NCI-H1436 treated with DMSO at 0.1 percent for 48 hours (cell line): ENCODE results near the gene TMEM116.
"Not testable (repeated sequence)": the region's sequence is repeated elsewhere in the genome, so short reads cannot be mapped to it uniquely, and the experiment has no call there.

ENCODE experiments used
- DNase-seq: peaks from one replicate; lab custom pipeline; 2025; lab: John Stamatoyannopoulos, UW

TMEM116 gene

GRCh38 chr12:112012775-112013600 lies at the start of gene TMEM116, which contains the start of gene ERP29:
TMEM116 (minus strand) TSS chr12:112013165; CDS start chr12:112005270, 7,895 bp downstream.
ERP29 (plus strand) TSS chr12:112013426; CDS start chr12:112013466, 40 bp downstream.
- peak; percentile 97 for DNase-seq

- no peak for DNase-seq
Measured at GRCh38 chr12:112061137-112061536, 48.2 kb upstream of the TMEM116 start.

- no peak for DNase-seq
Measured at GRCh38 chr12:112049351-112049750, 36.4 kb upstream of the TMEM116 start.

DNA sequence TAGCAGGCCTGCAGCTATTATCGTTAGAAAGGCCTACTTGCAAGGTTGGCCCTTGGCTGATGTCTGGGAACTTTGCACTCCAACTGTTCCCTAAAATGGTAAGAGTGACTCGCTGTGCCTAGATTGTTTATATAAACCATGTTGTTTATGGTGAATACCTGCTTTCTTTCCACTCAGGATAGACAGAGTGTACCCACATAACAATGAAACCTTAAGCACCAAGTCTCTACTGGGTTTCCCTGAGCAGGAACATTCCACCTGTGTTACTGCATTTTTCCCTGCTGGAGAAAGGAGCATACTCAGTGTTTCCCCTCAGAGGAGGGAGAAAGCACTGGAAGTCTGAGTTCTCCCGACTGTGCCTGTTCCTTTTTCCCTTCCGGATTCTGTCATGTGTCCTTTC lies 33.0 kb upstream of the TMEM116 start:
- no peak for DNase-seq

DNA sequence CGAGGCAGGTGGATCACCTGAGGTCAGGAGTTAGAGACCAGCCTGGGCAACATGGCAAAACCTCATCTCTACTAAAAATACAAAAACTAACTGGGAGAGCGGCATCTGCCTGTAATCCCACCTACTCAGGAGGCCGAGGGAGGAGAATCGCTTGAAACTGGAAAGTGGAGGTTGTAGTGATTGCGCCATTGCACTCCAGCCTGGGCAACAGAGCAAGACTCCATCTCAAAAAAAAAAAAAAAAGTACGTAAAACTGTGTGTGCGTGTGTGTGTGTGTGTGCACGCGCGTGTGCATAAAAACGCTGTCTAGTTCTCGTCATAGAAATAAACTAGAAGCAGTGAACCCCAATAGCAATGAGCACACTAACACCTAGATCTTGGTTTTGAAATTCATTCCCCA lies 23.6 kb upstream of the TMEM116 start:
- not testable (repeated sequence) for DNase-seq

DNA sequence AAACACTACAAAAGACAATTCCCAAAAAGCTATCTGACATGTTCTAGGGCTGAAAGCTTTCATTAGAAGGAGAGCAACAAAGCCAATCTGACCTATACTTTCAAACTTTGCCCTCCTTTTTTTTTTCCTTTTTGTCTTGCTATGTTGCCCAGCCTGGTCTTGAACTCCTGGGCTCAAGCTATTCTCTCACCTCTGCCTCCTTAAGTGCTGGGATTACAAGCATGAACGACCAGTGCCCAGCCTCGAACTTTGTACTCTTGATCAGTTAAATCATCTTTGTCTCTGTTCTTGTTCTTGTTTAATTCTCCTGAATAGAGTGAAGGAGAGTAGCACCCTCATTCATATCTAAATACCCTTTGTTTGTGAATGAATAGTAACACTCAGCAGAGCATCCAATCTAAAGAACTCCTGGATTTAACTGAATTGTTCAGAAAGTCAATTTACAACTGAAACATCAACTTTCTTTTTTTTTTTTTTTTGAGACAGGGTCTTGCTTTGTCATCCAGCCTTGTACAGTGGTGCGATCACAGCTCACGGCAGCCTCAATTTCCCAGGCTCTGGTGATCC lies 22.3 kb upstream of the TMEM116 start:
- no peak for DNase-seq

DNA sequence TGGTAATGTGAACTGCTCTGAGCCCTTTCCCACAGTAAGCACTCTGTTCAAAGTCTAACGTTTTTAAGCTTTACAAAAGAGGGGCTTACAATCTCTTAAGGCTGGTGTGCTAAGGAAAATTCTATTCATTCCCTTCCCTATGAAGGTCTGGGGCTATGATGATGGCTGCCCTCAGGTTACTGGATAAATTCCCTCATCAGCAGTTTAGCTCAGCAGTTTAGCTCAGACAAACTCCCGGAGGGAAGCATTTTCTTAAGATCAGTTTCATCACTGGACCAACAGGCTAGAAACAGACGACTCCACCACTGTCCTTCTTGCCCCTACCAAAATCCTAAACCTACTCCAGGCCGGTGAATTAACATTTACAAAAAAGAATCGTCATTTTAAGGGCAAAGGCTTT lies 19.3 kb upstream of the TMEM116 start:
- no peak for DNase-seq

DNA sequence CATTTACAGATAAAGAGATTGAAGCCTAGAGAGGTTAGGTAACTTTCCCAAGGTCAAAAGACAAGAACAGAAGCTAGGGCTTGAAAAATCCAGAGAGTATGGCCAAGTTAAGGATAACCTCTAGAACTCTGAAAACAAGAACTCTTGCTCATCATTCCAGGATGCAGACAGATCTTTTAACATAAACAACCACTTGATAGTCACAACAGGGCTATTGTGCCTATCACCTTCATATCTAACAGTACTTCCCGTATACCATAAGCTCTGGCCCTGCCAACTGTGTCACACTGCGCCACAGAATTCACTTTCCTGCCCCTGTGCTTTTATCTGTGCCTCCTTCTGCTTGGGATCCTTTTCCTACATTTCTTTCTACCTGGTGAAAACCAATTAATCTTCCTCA lies 18.5 kb upstream of the TMEM116 start:
- no peak for DNase-seq

DNA sequence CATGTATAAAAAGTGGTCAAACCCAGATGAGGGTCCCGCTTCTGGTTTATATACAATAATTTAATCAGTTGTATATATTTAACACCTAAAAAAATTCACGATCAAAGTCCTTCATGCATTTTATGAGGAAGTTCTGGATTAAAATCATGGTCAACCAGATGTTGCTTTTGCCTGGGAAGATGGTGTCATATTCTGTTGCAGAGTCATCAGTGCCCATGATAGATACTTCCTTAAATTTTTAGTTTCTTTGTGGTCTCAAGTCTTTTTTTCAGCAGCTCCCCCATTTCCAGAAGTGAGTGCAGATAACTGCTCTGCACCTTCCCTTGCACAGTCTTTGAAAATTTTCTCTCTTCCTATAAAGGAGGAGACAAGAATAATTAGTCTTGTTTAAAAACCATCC lies 16.3 kb upstream of the TMEM116 start:
- DNase-seq, result no peak

DNA sequence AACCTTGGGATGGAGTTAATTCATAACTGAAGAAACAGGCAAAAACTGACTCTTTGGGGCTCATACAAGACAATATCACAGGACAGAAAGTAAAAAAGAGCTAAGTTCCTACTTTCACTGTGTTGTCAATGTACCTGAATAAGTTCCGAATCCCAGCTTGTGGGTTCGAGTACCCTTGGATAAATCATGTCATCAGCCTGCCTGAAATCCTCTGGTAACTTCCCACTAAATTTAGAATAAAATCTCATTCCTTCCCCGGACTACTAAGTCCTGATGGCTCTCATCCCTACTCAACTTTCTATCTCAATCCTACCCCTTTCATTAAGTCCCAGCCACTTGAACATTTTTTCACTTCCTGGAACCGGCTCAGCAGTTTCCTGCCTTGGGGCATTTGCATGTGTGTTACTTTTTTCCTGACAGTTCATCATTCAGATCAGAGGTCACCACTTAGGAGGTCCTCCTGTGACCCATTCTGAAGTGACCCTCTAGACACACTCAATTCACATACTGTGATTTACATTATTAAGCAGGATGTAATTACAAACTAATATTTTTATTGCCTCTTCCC lies 12.9 kb upstream of the TMEM116 start:
- no peak for DNase-seq

DNA sequence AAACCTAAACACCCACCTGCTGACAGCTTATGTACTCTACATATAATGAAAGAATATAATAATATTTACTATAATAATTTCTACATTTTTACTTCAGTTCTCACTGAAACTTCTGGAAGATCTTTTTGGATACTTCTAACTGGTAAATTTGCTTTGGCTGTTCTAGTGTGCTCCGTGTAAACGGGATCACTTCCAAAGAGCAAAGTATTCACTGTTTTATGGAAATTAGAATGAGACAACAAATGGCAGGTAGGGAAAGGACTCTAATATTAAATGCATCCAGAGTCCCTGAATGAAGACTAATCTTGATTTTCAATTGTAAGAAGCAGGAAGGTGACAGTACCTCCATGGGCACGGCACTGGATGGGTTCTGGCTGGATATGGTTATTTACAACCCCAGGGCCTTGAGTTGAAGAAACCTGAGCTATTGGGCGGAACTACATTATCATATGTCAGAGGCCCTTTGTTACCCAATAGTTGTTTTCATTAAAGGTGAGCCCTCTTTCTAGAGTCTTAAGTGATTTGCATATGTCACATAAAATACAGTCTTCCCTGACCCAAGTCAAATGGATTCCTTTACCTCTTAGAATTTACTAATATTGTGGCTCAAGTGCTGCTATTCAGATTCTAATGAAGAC lies 10.9 kb upstream of the TMEM116 start:
- DNase-seq, result no peak

DNA sequence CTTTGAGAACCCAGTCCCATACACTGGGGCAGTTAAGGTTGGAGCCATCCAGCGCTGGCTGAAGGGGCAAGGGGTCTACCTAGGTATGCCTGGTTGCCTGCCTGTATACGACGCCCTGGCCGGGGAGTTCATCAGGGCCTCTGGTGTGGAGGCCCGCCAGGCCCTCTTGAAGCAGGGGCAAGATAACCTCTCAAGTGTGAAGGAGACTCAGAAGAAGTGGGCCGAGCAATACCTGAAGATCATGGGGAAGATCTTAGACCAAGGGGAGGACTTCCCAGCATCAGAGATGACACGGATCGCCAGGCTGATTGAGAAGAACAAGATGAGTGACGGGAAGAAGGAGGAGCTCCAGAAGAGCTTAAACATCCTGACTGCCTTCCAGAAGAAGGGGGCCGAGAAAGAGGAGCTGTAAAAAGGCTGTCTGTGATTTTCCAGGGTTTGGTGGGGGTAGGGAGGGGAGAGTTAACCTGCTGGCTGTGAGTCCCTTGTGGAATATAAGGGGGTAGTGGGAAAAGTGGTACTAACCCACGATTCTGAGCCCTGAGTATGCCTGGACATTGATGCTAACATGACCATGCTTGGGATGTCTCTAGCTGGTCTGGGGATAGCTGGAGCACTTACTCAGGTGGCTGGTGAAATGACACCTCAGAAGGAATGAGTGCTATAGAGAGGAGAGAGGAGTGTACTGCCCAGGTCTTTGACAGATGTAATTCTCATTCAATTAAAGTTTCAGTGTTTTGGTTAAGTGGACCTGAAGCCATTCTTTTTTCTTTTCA lies 9.5 kb upstream of the TMEM116 start:
- DNase-seq, result no peak

- DNase-seq, result no peak
Measured at GRCh38 chr12:112020947-112021457, 8.0 kb upstream of the TMEM116 start.

DNA sequence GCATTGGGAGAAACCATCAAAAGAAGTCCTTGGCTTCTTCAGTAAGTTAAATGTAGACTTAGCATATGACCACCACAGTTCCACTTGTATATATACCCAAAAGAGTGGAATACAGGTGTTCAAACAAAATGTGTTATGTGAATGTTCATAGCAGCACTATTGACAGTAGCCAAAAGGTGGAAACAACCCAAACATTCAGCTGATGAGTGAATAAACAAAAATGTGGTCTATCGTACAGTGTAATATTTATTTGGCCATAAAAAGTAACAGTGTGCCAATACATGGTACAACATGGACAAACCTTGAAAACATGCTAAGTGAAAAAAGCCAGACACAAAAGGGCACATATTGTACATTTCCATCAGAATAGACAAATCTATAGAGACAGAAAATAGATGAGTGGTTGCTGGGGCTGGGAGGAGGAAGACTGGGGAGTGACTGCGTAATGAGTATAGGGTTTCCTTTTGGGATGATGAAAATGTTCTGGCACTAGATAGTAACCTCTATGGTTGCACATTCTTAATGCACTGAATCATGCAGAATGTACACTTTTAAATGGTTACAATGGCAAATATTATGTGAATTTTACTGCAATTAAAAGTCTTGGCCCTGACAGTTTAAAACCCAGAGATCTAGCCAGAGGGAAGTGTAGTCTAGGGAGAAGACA lies 5.7 kb upstream of the TMEM116 start:
- no peak for DNase-seq

GRCh38 chr12:112017041-112017440 lies 4.1 kb upstream of the TMEM116 start:
- DNase-seq, result no peak

DNA sequence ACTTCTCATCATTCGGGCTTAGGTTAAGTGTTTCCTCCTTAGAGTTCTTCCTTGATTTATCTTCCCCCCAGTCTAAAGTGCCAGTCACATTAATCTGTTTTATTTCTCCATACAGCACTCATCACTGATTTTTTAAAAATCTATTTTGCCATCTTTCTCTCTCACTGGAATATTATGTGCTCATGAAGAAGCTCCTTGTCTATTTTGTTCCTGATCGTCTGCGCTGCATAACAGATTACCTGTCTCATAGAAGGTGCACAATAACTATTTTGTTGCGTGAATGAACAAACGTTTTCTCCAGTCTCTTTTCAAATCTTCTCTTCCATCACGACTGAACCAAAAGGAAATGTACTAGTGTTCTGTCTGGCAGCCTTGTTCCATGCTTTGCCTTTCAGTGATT lies 3.0 kb upstream of the TMEM116 start:
- DNase-seq, result no peak

GRCh38 chr12:112013601-112014402 lies 837 bp upstream of the TMEM116 start:
- DNase-seq, result no peak

DNA sequence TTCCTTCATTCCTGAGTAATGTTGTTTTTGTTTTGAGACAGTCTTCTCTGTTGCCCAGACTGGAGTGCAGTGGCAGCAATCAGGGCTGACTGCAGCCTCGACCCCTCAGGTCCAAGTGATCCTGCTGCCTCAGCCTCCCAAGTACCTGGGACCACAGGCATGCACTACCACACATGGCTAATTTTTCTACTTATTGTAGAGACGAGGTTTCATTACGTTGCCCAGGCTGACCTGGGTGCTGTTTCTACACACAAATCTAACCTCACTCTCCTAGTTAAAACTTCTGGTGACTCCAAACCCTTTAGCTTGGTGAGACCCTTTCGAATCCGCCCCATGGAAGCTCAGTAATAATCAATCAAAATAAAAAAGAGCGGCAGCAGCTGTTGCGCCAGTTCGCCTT lies 1.3 kb downstream of the TMEM116 start:
- DNase-seq, result no peak

GRCh38 chr12:112010415-112011344 lies 2.3 kb downstream of the TMEM116 start:
- no peak for DNase-seq
